K562 (cell line): ENCODE results near the gene IQCK. TPM values are rescaled to one million over a fixed set of nuclear protein-coding genes. Genes with fewer than 3 reads are reported as not detected.

ENCODE experiments used
- ATAC-seq: fragments of 200-7000 bp; cut with Tn5 transposase; 3 replicates; pipeline ENCODE4 v1.9.1; 2020; ENCODE audit warnings: moderate library complexity
- BruUV-seq: library from RNA; stranded (reverse); fragments of 400-500 nt; replicated peaks from 2 replicates; lab custom pipeline; 2021; lab: Mats Ljungman, UMichigan
- CTCF ChIA-PET: fragments of 300-600 bp; formaldehyde crosslinking; extraction: SDS; loops from one replicate; lab custom pipeline; 2021; ENCODE audit warnings: low intra/inter-chr PET ratio; lab: Yijun Ruan, JAX
- POLR2A ChIA-PET: fragments of 300-600, 350-650 bp; sonication (Branson Sonifier 250); formaldehyde crosslinking; extraction: SDS; loops from one replicate; lab custom pipeline; 2021; ENCODE audit warnings: antibody characterized with exemption, inconsistent platforms; lab: Yijun Ruan, JAX
- DNase-seq, 4 experiments: peaks; one replicate each; pipeline versions ENCODE4 v3.0.0 to v3.0.0-alpha.2; 2011 to 2018; ENCODE audit warnings: low spot score in 3 of 4, mixed read lengths in 3 of 4; ENCODE audit errors: extremely low read depth in 1 of 4
- FAIRE-seq: peaks from 2 replicates; lab custom pipeline; 2011; peaks lifted over from hg19 to GRCh38; lab: Jason Lieb, UNC
- H2AFZ ChIP-seq: 2 replicates; pipeline ENCODE4 v1.6.0; 2011; ENCODE audit warnings: low read depth, low read length, control low read depth, inconsistent platforms
- H3K27ac ChIP-seq: fragments of 200-600 bp; 3 replicates; pipeline ENCODE4 v1.8.0; 2011; ENCODE audit warnings: low read depth, mild to moderate bottlenecking, control low read depth, inconsistent platforms, low read length, moderate library complexity, mixed read lengths; ENCODE audit errors: extremely low read depth
- H3K27me3 ChIP-seq, 2 experiments: fragments of 300-600 bp in 1 of 2; 2 replicates in 1 of 2; 3 replicates in 1 of 2; pipeline versions ENCODE4 v1.6.0 to v1.8.0; 2011; ENCODE audit warnings: inconsistent platforms in 2 of 2, low read length in 2 of 2, mild to moderate bottlenecking in 1 of 2, mixed read lengths in 1 of 2, moderate library complexity in 1 of 2; ENCODE audit not compliant: control insufficient read depth in 2 of 2, insufficient read depth in 2 of 2
- H3K36me3 ChIP-seq: fragments of 300-600 bp; 3 replicates; pipeline ENCODE4 v1.8.0; 2011; ENCODE audit warnings: mild to moderate bottlenecking, low read length, inconsistent platforms; ENCODE audit not compliant: control insufficient read depth, insufficient read depth
- H3K4me1 ChIP-seq, 2 experiments: fragments of 200-600 bp in 1 of 2; replicated peaks in 1 of 2; 2 replicates in 1 of 2; 3 replicates in 1 of 2; pipeline versions ENCODE4 v1.5.1 to v1.8.0; 2011; ENCODE audit warnings: inconsistent platforms in 2 of 2, low read length in 2 of 2, mild to moderate bottlenecking in 1 of 2, mixed read lengths in 1 of 2, moderate library complexity in 1 of 2; ENCODE audit not compliant: control insufficient read depth in 2 of 2, insufficient read depth in 2 of 2
- H3K4me2 ChIP-seq: 2 replicates; pipeline ENCODE4 v1.6.1; 2011; ENCODE audit warnings: low read length, control low read depth, inconsistent platforms, mixed read lengths; ENCODE audit not compliant: insufficient read depth
- H3K4me3 ChIP-seq: fragments of 200-600 bp; sonication (generic), shearing (Covaris generic); 2 replicates; pipeline ENCODE4 v1.5.1; 2016; ENCODE audit warnings: control low read depth, inconsistent platforms
- H3K79me2 ChIP-seq: fragments of 200-600 bp; 3 replicates; pipeline ENCODE4 v1.8.0; 2011; ENCODE audit warnings: low read length, inconsistent platforms; ENCODE audit not compliant: control insufficient read depth, insufficient read depth
- H3K9ac ChIP-seq, 2 experiments: 2 replicates each; pipeline versions ENCODE4 v1.6.0 to v1.6.1; 2011; ENCODE audit warnings: low read depth in 2 of 2, low read length in 2 of 2, control low read depth in 1 of 2, inconsistent platforms in 1 of 2, mild to moderate bottlenecking in 1 of 2, mixed read lengths in 1 of 2; ENCODE audit not compliant: insufficient read depth in 1 of 2
- H3K9me1 ChIP-seq: one replicate; pipeline ENCODE4 v1.6.0; 2011; ENCODE audit warnings: inconsistent platforms, mild to moderate bottlenecking, low read length, moderate library complexity; ENCODE audit not compliant: control insufficient read depth, insufficient read depth
- H3K9me3 ChIP-seq: replicated peaks from 2 replicates; pipeline ENCODE4 v1.5.1; 2011; ENCODE audit warnings: low read depth, low read length, inconsistent platforms; ENCODE audit not compliant: control insufficient read depth, insufficient read depth
- H4K20me1 ChIP-seq: replicated peaks from 2 replicates; pipeline ENCODE4 v1.6.1; 2011; ENCODE audit warnings: low read length, inconsistent platforms, mixed read lengths; ENCODE audit not compliant: control insufficient read depth, insufficient read depth
- CBFA2T2 ChIP-seq: fragments of 450-650 bp; conservative IDR thresholded peaks from 2 replicates; pipeline ENCODE4 v1.6.1; 2017; ENCODE audit warnings: mild to moderate bottlenecking
- CBFA2T3 ChIP-seq: fragments of 450-650 bp; IDR thresholded peaks from 2 replicates; pipeline ENCODE4 v1.6.1; 2017
- CCAR2 ChIP-seq: fragments of 200-400 bp; formaldehyde crosslinking; IDR thresholded peaks from 2 replicates; pipeline ENCODE4 v1.6.1; 2017; ENCODE audit warnings: mild to moderate bottlenecking, low read depth, low read length
- CHD2 ChIP-seq: IDR thresholded peaks from 2 replicates; pipeline ENCODE4 v1.6.1; 2011; ENCODE audit warnings: low read depth, low read length
- L3MBTL2 ChIP-seq: fragments of 450-650 bp; IDR thresholded peaks from 2 replicates; pipeline ENCODE4 v1.6.1; 2016; ENCODE audit warnings: mild to moderate bottlenecking, moderate library complexity
- TEAD4 ChIP-seq, 2 experiments: sonication (generic) in 1 of 2; formaldehyde crosslinking in 1 of 2; IDR thresholded peaks; 2 replicates each; pipeline versions ENCODE4 v1.6.1 to v1.8.0; 2012 to 2022; ENCODE audit warnings: borderline replicate concordance in 1 of 2, inconsistent platforms in 1 of 2, low read length in 1 of 2, mild to moderate bottlenecking in 1 of 2, missing genetic modification reagents in 1 of 2
- ZNF592 ChIP-seq: fragments of 450-650 bp; IDR thresholded peaks from 2 replicates; pipeline ENCODE4 v1.6.1; 2017; ENCODE audit warnings: antibody characterized with exemption, mild to moderate bottlenecking
- WGBS: fragments of 100-300 bp; shearing (Covaris generic); methylation state at CpG from one replicate; pipeline ENCODE4 v1.1.6; 2016; ENCODE audit warnings: low coverage, mixed read lengths; ENCODE audit not compliant: insufficient coverage; ENCODE audit errors: missing lambda C conversion rate; 5-methylcytosine and 5-hydroxymethylcytosine counted together
- in situ Hi-C: fragments of 300-500 bp; cut with MboI; formaldehyde crosslinking; loops from 4 replicates; pipeline ENCODE4 v1.15.0; 2018; ENCODE audit warnings: inconsistent platforms, mixed read lengths
- intact Hi-C: fragments of 100-400 bp; cut with micrococcal nuclease; formaldehyde crosslinking; loops from 2 replicates; pipeline ENCODE4 v1.14.2; 2022
- polyA plus RNA-seq, 8 experiments: library from polyadenylated mRNA; depleted of rRNA in 4 of 8; stranded (reverse) in 5 of 8; unstranded in 3 of 8; fragments of >200 nt; fragmentation: Nextera tagmentation in 2 of 8; fragmentation: Illumina TruSeq in 1 of 8; extraction: Ambion mirVana in 2 of 8; extraction: Trizol in 1 of 8; gene quantifications; 2 replicates each; pipeline versions ENCODE4 v1.2.1 to v1.2.3, GENCODE V29; 2011 to 2014; ENCODE audit warnings: inconsistent platforms in 1 of 8, missing spikeins in 1 of 8
- total RNA-seq, 7 experiments: library from RNA; depleted of rRNA in 6 of 7; stranded (reverse); fragments of >200 nt in 6 of 7; fragmentation: Illumina TruSeq in 2 of 7; extraction: Trizol in 2 of 7; gene quantifications; 2 replicates each; pipeline versions ENCODE4 v1.2.1 to v1.2.3, GENCODE V29; 2011 to 2021; ENCODE audit warnings: low replicate concordance in 1 of 7

The IQCK gene
- total and polyA plus RNA-seq, 9 of the 15 experiments (the other 6 are each of a cell fraction or from before 2014, with no cell fraction given), result 5.2 to 12.2 (median 7.3) TPM

- TF ChIP-seq CCAR2, result no peak
Measured at GRCh38 chr16:19843371-19843770, 125.3 kb downstream of the IQCK start (continued).

GRCh38 chr16:19844945-19845641, 127.0 kb downstream of the IQCK start:
- no peak for FAIRE-seq
- no peak overlapping the region for H3K4me3 ChIP-seq
- H3K4me1 ChIP-seq, result peaks cover 0 to 22% of the 10 kb centered on the region in 2 experiments; a peak in 2 of 5 replicates
- no peaks in the 10 kb centered on the region for H3K9me3 ChIP-seq
- H3K27ac ChIP-seq, result no peak overlapping the region; the same call in 2 of the 3 replicates
- no peak overlapping the region for H3K9ac ChIP-seq
- no peaks in the 10 kb centered on the region for H3K79me2 ChIP-seq
- no peak for ATAC-seq
- H3K27me3 ChIP-seq, result no peaks in the 10 kb centered on the region
- ChIA-PET POLR2A (interaction anchor here (0.5 to 0.6 kb wide), 2 partner anchors 26 to 841 kb away, joined by 3 to 4 read pairs; no protein-coding TSS in a partner anchor), CTCF (no interaction called here)
- 35% methylated on average over 11 of the region's 11 CpGs for WGBS
- H4K20me1 ChIP-seq, result no peaks in the 10 kb centered on the region
- in situ Hi-C loops, result no loop called here
- H3K4me2 ChIP-seq, result no peak overlapping the region
- peak in 3 of 4 experiments; percentile 23 to 39 (median 35) for DNase-seq
- intact Hi-C loops, result no loop called here
- H3K36me3 ChIP-seq, result no peaks in the 10 kb centered on the region
- BruUV-seq, result no TSS peak
- 0 out of 2 replicates have a peak overlapping the region, but pooled peaks have one; percentile 23 for H2AFZ ChIP-seq
- H3K9me1 ChIP-seq, result no peaks in the 10 kb centered on the region
- TF ChIP-seq ZNF592 (peak; percentile 58; the same call in 1 of the 2 replicates), CHD2 (no peak), CBFA2T3 (peak; percentile 55; the same call in 1 of the 2 replicates), TEAD4 (IDR thresholded peaks at IDR 0.05; ENCODE audit: low read length) (peak; percentile 28; the same call in 1 of the 2 replicates), TEAD4 (CRISPR knock-in tag; IDR thresholded peaks at IDR 0.05; ENCODE audit: borderline replicate concordance) (no peak), L3MBTL2 (peak; percentile 40; the same call in 1 of the 2 replicates), CBFA2T2 (peak; percentile 18; the same call in 1 of the 2 replicates)
